Measurements from ENCODE around the gene LRMDA. TPM values are rescaled to one million over a fixed set of nuclear protein-coding genes. Genes with fewer than 3 reads are reported as not detected.

Gene LRMDA
- total RNA-seq, 1 experiment from 2014 or later = 4.8 TPM

GRCh38 chr10:75646916-75647315 is 215.5 kb downstream of the LRMDA start:
- H3K9me3 ChIP-seq (ENCODE audit: control insufficient read depth in 1 of 2, insufficient read depth in 1 of 2, low read depth in 1 of 2, low read length in 2 of 2) = no peaks in the 10 kb centered on the region
- H3K9me2 ChIP-seq (ENCODE audit: insufficient read depth) = no peaks in the 10 kb centered on the region
- ChIA-PET RAD21 (ENCODE audit: low non-redundant PET in 1 of 2, low total read pairs in 2 of 2, uncharacterized antibody in 2 of 2, unreplicated experiment in 2 of 2) (no interaction called here), CTCF (no interaction called here), POLR2A (no interaction called here)
- no peak overlapping the region for H3K9ac ChIP-seq (ENCODE audit: low read length)
- H3K79me2 ChIP-seq (ENCODE audit: insufficient read depth, low read length) = no peaks in the 10 kb centered on the region
- no peaks in the 10 kb centered on the region for H3K4me1 ChIP-seq (ENCODE audit: control insufficient read depth in 1 of 2, insufficient read depth in 2 of 2, low read length in 2 of 2)
- BruUV-seq (replicated peaks) = no TSS peak
- peaks cover 39% of the 10 kb centered on the region for H3K27me3 ChIP-seq (ENCODE audit: insufficient read depth, low read length)
- H3K4me3 ChIP-seq (replicated peaks in 1 of 2; ENCODE audit: low read depth in 1 of 2, low read length in 2 of 2) = no peak overlapping the region
- H3K36me3 ChIP-seq (ENCODE audit: control insufficient read depth in 1 of 2, insufficient read depth in 2 of 2, low read length in 2 of 2) = no peaks in the 10 kb centered on the region
- no peak for ATAC-seq
- no peak for DNase-seq (ENCODE audit: low read depth, low spot score)
- H2AFZ ChIP-seq (ENCODE audit: low read depth, low read length, poor library complexity, severe bottlenecking) = no peak overlapping the region
- no peak overlapping the region for H3K4me2 ChIP-seq (ENCODE audit: low read length)
- H4K20me1 ChIP-seq (ENCODE audit: insufficient read depth) = no peaks in the 10 kb centered on the region
- intact Hi-C loops (cut with micrococcal nuclease) = no loop called here
- no peak for TF ChIP-seq ZBTB33 (IDR thresholded peaks at IDR 0.05; ENCODE audit: extremely low read depth, insufficient replicate concordance, low read length)
- no peak for TF ChIP-seq FOSL1 (IDR thresholded peaks at IDR 0.05; ENCODE audit: low read depth)
- TF ChIP-seq SRF (IDR thresholded peaks at IDR 0.05; ENCODE audit: low read depth) = no peak
- no peak for TF ChIP-seq POLR2AphosphoS5 (IDR thresholded peaks at IDR 0.05; ENCODE audit: low read depth, low read length)
- TF ChIP-seq RAD21 (IDR thresholded peaks at IDR 0.05; ENCODE audit: low read depth) = no peak
- no peak for TF ChIP-seq ELF1 (IDR thresholded peaks at IDR 0.05; ENCODE audit: borderline replicate concordance, low read depth)
- no peak for TF ChIP-seq YY1 (IDR thresholded peaks at IDR 0.05; ENCODE audit: extremely low read depth, insufficient replicate concordance, low read depth, low read length)
- TF ChIP-seq EZH2phosphoT487 (IDR thresholded peaks at IDR 0.05; ENCODE audit: borderline replicate concordance) = no peak
- TF ChIP-seq ZNF274 (IDR thresholded peaks at IDR 0.05; ENCODE audit: low read depth, low read length) = no peak
- TF ChIP-seq CBX3 (IDR thresholded peaks at IDR 0.05; ENCODE audit: low read depth) = no peak
- no peak overlapping the region for H3K27ac ChIP-seq (ENCODE audit: low read depth, low read length)

All from HCT116 (cell line).